Measurements from ENCODE around the gene PCSK5. TPM values are rescaled to one million over a fixed set of nuclear protein-coding genes. Genes with fewer than 3 reads are reported as not detected.

Gene PCSK5
- total and polyA plus RNA-seq, 4 donors, result 0.58 to 3.6 (median 0.82) TPM

- peaks cover 0 to 3% (median 0%) of the 10 kb centered on the region in 4 donors for H3K27me3 ChIP-seq (ENCODE audit: control insufficient read depth in 4 of 4, insufficient read depth in 4 of 4, low read length in 3 of 4)
- no peaks in the 10 kb centered on the region for H3K9me3 ChIP-seq (ENCODE audit: control insufficient read depth in 4 of 4, low read length in 3 of 4)
- H3K4me1 ChIP-seq (ENCODE audit: control insufficient read depth in 4 of 4, insufficient read depth in 4 of 4, low read length in 3 of 4), result no peaks in the 10 kb centered on the region
- no peak overlapping the region for H3K4me3 ChIP-seq (ENCODE audit: low read depth in 1 of 3, low read length in 3 of 3)
- 78% methylated on average over 3 of the region's 3 CpGs for WGBS
- no peaks in the 10 kb centered on the region for H3K36me3 ChIP-seq (ENCODE audit: control insufficient read depth in 4 of 4, insufficient read depth in 3 of 4, low read depth in 1 of 4, low read length in 3 of 4)
- H3K27ac ChIP-seq (ENCODE audit: low read depth in 1 of 2, low read length in 2 of 2), result no peak overlapping the region
- DNase-seq (ENCODE audit: low spot score), result no peak
- no peak overlapping the region for H3K9ac ChIP-seq (ENCODE audit: low read depth in 1 of 2, low read length in 2 of 2)
- TF ChIP-seq FOXA1 (IDR thresholded peaks at IDR 0.05) (no peak), TAF1 (conservative IDR thresholded peaks at IDR 0.05) (no peak), REST (IDR thresholded peaks at IDR 0.05) (no peak), RXRA (IDR thresholded peaks at IDR 0.05) (peak; percentile 35 to 50), ATF3 (IDR thresholded peaks at IDR 0.05) (no peak), HNF4G (IDR thresholded peaks at IDR 0.05) (no peak), JUND (IDR thresholded peaks at IDR 0.05) (peak in 1 of 2 donors; percentile 79), MAX (IDR thresholded peaks at IDR 0.05) (no peak), RAD21 (IDR thresholded peaks at IDR 0.05) (peak in 1 of 2 donors; percentile 7), NR2F2 (IDR thresholded peaks at IDR 0.05) (peak; percentile 90), ZBTB33 (IDR thresholded peaks at IDR 0.05) (no peak), SP1 (IDR thresholded peaks at IDR 0.05) (peak; percentile 35), HNF4A (conservative IDR thresholded peaks at IDR 0.05) (no peak)
These were observed 16.9 kb downstream of the PCSK5 start for GRCh38 chr9:75907329-75907728.

GRCh38 chr9:75907923-75908322 is 17.4 kb downstream of the PCSK5 start:
- H3K4me3 ChIP-seq (ENCODE audit: low read depth in 1 of 3, low read length in 3 of 3), result no peak overlapping the region
- 86% methylated on average over 1 of the region's 1 CpG for WGBS
- TF ChIP-seq GABPA (IDR thresholded peaks at IDR 0.05 in 1 of 2, conservative IDR thresholded peaks at IDR 0.05 in 1 of 2) (no peak), RAD21 (IDR thresholded peaks at IDR 0.05) (no peak), MAX (IDR thresholded peaks at IDR 0.05) (no peak), YY1 (IDR thresholded peaks at IDR 0.05) (no peak), EGR1 (IDR thresholded peaks at IDR 0.05; ENCODE audit: low read depth in 2 of 2) (no peak), FOXA1 (IDR thresholded peaks at IDR 0.05) (no peak), ZBTB33 (IDR thresholded peaks at IDR 0.05) (no peak), HNF4A (conservative IDR thresholded peaks at IDR 0.05) (no peak), CTCF (IDR thresholded peaks at IDR 0.05; ENCODE audit: low read depth, low read length, missing input control) (no peak), RXRA (IDR thresholded peaks at IDR 0.05) (no peak)
- no peaks in the 10 kb centered on the region for H3K9me3 ChIP-seq (ENCODE audit: control insufficient read depth in 4 of 4, low read length in 3 of 4)
- H3K27ac ChIP-seq (ENCODE audit: low read depth in 1 of 2, low read length in 2 of 2), result no peak overlapping the region
- peaks cover 0 to 3% (median 0%) of the 10 kb centered on the region in 4 donors for H3K27me3 ChIP-seq (ENCODE audit: control insufficient read depth in 4 of 4, insufficient read depth in 4 of 4, low read length in 3 of 4)
- no peak overlapping the region for H3K9ac ChIP-seq (ENCODE audit: low read depth in 1 of 2, low read length in 2 of 2)
- no peaks in the 10 kb centered on the region for H3K36me3 ChIP-seq (ENCODE audit: control insufficient read depth in 4 of 4, insufficient read depth in 3 of 4, low read depth in 1 of 4, low read length in 3 of 4)
- no peak for DNase-seq (ENCODE audit: low spot score)
- H3K4me1 ChIP-seq (ENCODE audit: control insufficient read depth in 4 of 4, insufficient read depth in 4 of 4, low read length in 3 of 4), result no peaks in the 10 kb centered on the region
